GM18520 (cell line): ENCODE measurements around the gene UBR2.
"Not testable (repeated sequence)": the region's sequence is repeated elsewhere in the genome, so short reads cannot be mapped to it uniquely, and the experiment has no call there.

Experiments used
- ATAC-seq: cut with Tn5 transposase; IDR thresholded peaks from one replicate; pipeline ENCODE4 v1.9.1; 2021; ENCODE audit not compliant: unreplicated experiment

Gene UBR2

DNA sequence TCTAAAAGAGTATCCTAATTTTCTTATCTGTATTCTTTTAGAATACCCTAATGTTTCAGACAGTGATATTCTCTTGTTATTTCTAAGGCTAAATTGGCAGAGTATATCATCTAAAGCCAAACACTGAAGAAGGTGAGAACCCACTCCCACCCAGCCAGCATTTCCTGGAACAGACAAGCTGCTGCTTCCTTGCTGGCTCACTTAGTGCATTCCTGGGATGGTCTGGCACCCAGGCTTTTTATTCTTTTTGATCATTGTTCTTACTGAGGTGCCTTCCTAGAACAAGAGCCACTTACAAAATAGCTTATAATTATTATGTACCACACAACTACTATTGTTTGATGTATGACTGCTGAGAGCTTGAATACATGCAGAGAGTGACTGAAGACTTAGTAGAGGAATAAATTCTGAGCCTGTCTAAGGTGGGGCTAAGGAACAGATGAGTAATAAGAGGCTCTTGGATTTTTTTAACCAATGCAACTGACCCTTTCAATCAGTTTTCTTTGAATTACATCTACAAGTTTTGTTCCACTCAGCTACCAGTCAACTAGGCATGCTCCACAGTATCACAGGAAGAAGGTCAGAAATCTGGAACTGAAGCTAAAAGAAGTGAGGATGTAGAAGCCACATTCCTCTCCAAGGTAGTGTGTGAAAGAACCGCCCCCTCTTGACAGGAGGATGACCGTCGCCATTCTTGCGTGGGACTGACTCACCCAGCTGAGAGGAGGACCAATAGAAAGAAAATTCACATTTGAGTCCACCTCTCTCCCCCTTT, 128.5 kb downstream of the UBR2 start:
- ATAC-seq = no peak

DNA sequence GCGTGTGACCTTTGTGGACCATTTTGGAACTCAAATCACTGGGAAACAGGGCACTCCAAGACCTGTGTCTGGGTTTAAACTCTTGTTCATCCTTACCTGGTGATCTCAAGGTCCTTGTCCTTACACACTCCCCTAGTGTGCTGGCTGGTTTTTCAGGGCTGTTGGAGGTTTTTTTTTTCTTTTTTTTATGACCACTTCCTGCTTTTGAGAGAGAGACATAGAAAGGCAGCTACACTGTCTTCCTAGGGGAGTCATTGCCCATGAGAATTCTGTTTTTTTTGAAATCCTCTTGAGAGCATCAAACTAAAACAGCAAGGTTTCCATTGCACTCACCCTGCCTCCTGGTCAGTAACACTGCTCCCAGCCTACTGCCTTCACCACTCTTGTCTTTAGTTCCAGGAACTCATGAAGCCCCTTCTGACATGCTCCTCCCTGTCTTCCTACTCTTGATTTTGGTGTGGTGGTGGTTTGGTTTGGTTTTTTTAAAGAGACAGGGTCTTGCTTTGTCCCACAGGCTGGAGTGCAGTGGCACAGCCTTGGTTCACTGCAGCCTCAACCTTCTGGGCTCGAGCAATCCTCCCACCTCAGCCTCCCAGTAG, 130.0 kb downstream of the UBR2 start:
- ATAC-seq = no peak

- no peak for ATAC-seq
Measured at GRCh38 chr6:42694586-42694985, 130.8 kb downstream of the UBR2 start.

DNA sequence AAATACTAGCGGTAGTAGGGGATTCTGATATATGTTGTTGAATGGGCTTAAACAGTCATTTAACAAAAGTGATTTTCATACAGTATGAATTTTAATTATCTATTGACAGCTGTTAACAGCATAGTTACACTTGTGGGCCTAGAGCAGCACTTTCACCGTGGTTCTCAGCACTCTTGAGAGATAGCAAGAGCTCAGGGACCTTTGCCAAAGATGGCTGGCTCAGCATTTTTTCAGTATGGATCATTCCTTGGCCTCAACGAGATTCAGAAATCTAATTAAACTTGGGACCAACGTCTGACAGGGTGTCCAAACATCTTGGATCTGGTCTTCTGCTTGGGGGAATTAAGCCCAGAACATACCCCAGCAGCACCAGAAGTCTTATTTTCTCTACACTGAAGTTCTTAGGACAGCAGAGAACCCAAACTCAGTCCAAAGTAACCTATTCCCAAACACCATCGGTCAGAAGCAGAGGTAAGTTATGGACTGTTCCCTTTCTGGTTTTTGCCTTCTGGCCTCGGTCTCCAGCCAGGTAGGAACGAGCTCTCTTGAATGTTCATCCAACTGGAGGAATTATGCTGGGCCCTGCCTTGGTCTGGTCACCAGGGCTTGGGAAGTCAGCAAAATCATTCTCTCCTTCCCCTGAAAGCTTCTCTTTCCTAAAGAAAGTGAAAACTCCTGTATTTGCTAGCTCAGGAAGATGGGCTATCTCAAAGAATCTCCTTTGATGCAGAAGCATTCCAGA, 132.9 kb downstream of the UBR2 start:
- ATAC-seq = no peak

DNA sequence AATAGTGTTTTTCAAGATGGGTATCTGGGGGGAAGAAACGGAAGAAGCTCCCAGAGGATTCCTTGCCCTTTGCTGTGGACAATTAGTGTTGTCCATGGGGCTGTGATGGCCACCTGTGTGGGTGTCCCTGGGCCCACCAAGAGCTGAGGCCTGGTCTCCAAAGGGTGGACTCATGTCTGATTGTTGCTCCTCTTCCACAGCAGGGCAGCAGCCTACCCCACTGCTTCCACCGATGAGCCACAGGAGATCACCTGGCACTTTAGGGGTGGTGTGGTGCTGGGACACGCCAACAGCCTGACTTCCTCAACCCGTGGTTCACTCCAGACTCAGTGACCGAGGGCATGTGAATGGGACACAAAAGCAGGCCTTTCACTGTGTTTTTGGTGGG, 133.4 kb downstream of the UBR2 start:
- no peak for ATAC-seq

- ATAC-seq = no peak
Measured at GRCh38 chr6:42698217-42698616, 134.4 kb downstream of the UBR2 start.

GRCh38 chr6:42702200-42702599, 138.4 kb downstream of the UBR2 start:
- ATAC-seq = no peak

DNA sequence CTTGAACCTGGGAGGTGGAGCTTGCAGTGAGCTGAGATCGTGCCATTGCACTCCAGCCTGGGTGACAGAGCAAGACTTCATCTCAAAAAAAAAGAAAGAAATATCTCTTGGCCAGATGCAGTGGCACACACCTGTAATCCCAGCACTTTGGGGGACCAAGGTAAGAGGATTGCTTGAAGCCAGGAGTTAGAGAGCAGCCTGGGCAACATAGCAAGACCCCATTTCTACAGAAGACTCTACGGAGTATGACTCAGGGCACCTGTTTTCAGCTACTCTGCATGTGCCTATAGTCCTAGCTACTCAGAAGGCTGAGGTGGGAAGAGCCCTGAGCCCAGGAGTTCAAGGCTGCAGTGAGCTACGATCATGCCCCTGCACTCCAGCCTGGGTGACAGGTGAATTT, 139.0 kb downstream of the UBR2 start:
- ATAC-seq = not testable (repeated sequence)

GRCh38 chr6:42704251-42704936, 140.6 kb downstream of the UBR2 start:
- no peak for ATAC-seq

DNA sequence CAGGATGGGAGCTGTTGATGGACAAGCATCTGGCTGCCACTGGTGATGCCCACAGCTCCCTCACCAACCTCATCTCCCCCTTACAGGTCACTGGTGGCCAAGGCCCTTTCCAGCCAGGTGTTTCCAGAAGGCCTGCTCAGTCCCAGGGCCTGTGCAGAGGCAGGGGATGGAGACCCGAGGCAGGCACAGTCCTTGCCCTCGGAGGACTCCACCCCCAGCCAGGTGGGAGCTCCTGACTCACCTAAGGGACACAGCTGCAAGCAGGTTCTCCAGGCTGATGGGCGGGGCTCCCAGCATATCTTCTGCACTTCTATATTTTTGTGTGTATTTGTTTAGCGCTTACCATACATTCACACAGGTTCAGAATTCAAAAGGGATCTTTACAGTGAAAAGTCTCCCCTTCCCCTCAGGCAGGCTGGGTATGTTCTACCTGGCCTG, 141.1 kb downstream of the UBR2 start:
- no peak for ATAC-seq

DNA sequence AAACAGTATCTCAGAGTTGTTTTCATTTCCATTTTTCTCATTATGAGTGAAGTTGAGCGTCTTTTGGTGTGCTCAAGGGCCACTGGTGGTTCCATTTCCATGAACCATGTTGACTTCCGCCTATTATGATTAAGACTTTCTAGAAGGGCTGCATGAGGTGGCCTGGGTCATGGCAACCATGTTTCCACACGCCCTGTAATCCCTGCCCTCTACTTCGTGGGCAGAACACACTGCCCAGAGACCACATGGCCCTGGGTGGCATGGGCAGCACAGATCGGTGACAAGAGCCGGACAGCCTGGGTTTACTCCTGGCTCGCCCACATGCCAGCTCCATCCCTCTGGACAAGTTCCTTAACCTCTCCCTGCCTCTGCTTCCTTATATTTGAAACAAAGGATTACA, 143.8 kb downstream of the UBR2 start:
- no peak for ATAC-seq

DNA sequence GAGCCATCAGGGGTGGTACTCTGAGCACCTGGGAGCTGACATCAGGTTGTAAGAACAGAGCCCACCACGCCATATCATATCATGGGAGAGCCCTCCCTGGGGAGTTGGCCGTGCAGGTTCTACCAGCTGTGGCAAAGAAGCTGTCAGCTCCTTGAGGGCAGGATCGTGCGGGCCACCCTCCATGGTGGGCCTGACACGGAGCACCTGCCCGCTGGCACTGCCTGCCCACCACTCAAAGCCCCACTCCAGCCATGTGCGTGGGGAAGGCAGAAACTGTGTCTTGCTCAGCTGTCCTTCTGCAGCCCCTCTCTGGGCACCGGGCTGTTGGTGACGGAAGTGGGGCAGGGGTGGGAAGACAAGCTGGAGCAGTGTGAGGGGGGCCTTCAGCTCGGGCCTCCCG, 144.3 kb downstream of the UBR2 start:
- ATAC-seq = no peak

GRCh38 chr6:42709871-42710270, 146.0 kb downstream of the UBR2 start:
- ATAC-seq = no peak

- ATAC-seq = no peak
Measured at GRCh38 chr6:42710316-42710715, 146.5 kb downstream of the UBR2 start.

DNA sequence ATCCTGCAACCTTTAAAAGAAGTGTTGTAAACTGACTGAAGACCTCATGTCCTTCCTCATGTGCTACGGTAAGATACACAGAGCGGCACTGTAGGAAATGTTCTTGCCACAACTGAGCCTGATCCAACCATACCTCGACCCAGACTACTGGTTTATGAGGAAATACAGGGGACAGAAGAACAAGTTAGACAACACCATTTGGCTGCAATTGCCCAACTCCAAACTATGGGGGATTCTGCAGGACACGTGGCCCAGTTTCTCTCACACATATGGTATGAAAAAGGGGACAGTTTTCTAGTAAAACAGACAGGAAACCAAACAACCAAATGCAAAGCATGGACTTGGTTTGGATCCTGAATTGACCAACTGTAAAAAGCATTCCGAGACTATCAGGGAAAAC, 148.1 kb downstream of the UBR2 start:
- ATAC-seq = no peak

- no peak for ATAC-seq
Measured at GRCh38 chr6:42714098-42714761, 150.4 kb downstream of the UBR2 start.

- no peak for ATAC-seq
Measured at GRCh38 chr6:42715871-42716270, 152.0 kb downstream of the UBR2 start.

- no peak for ATAC-seq
Measured at GRCh38 chr6:42720739-42721138, 156.9 kb downstream of the UBR2 start.

- ATAC-seq = no peak
Measured at GRCh38 chr6:42722497-42722896, 158.7 kb downstream of the UBR2 start, which contains the start of gene PRPH2. TSS of gene PRPH2 (minus strand) at chr6:42722597. CDS start at chr6:42722334, 263 bp downstream.

GRCh38 chr6:42724825-42725224, 161.0 kb downstream of the UBR2 start:
- ATAC-seq = no peak

- ATAC-seq = no peak
Measured at GRCh38 chr6:42726026-42726425, 162.2 kb downstream of the UBR2 start.
